NCI-H748 (cell line): ENCODE results near the gene NME7.
A peak's percentile ranks its signal among the peaks of the same experiment; 100 is the strongest.
"Not testable (repeated sequence)": the region's sequence is repeated elsewhere in the genome, so short reads cannot be mapped to it uniquely, and the experiment has no call there.

Experiments
- DNase-seq: peaks from one replicate; lab custom pipeline; 2025; ENCODE audit not compliant: unreplicated experiment; lab: John Stamatoyannopoulos, UW

The NME7 gene, protein sequence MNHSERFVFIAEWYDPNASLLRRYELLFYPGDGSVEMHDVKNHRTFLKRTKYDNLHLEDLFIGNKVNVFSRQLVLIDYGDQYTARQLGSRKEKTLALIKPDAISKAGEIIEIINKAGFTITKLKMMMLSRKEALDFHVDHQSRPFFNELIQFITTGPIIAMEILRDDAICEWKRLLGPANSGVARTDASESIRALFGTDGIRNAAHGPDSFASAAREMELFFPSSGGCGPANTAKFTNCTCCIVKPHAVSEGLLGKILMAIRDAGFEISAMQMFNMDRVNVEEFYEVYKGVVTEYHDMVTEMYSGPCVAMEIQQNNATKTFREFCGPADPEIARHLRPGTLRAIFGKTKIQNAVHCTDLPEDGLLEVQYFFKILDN

DNA sequence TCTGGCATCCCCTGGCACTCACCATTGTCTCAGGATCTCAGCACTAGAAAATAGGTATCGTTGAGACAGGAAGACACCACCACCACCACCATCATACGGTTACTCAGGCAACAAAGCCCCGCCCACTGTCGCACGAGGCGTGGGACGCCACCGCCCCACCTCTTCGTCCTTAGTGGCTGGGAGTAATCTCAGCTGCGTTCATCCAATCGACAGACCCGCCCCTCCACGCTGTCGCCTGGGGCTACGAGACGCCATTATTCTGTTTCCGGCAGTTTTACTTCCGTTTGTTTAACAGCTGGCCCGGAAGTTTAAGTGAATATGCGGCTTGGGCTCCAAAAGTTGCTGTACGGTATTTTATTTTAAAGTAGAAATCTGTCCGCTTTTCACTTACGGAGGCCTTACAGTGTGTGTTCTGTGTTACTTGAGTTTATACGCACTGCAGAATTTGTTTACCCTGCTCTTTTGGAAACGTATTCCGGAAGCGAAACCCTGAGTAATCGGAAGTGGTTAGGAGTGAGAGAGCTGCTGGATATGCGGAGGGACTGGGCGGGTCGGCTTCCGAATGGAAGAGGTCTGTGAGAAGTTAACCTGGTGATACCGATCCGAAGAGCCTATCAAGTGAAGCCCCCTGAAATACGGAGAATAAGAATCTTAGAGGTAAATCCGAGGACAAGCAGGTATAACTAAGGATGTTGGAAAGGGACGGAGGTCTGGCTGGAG is at the start of gene NME7, which contains the start of gene BLZF1:
Gene NME7, minus strand, starts transcription at position 112 of the 720 bp plus-strand sequence. Its CDS starts 87 bp downstream, at position 25.
Gene BLZF1, plus strand, starts transcription at position 510 of the 720 bp plus-strand sequence. CDS start 1,328 bp downstream, outside the sequence.
- peak; percentile 96 for DNase-seq

GRCh38 chr1:169414952-169415351 is 47.4 kb upstream of the NME7 start:
- no peak for DNase-seq

- not testable (repeated sequence) for DNase-seq
Measured at GRCh38 chr1:169408340-169408739, 40.7 kb upstream of the NME7 start.

DNA sequence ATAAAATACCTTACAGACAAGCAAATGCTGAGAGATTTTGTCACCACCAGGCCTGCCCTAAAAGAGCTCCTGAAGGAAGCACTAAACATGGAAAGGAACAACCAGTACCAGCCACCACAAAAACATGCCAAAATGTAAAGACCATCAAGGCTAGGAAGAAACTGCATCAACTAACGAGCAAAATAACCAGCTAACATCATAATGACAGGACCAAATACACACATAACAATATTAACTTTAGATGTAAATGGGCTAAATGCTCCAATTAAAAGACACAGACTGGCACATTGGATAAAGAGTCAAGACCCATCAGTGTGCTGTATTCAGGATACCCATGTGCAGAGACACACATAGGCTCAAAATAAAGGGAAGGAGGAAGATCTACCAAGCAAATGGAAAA is 35.0 kb upstream of the NME7 start:
- DNase-seq: not testable (repeated sequence)

DNA sequence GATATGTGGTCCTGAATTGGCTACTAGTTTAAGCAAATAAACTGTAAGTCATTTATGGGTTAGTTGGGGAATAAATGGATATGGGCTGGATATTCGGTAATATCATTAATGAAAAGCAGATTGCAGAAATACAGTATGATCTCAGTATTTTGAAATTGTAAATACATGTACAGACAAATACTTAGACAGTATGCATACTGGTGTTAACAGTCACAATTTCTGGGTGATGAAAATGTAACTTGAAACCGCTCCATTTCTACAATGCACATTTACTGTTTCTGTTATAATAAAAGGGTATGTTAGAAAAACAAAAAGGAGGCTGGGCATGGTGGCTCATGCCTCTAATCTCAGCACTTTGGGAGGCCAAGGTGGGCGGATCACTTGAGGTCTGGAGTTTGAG is 28.4 kb upstream of the NME7 start:
- DNase-seq: no peak

DNA sequence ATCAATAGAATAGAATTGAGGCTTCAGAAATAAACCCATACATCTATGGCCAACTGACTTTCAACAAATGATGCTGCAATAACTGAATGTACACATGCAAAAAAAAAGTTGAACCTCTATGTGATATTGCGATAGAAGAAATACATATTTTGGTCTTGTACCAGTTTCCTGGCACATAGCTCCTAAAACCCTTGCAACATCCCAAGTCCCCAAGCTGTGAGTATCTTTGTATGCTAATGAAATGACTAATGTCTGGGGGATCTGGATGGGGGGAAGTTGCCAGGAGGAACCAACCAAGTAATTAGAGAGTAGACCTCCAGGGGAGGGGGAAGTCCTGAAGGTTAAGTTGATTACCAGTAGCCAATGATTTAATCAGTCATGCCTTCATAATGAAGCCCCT is 24.8 kb upstream of the NME7 start:
- no peak for DNase-seq

- no peak for DNase-seq
Measured at GRCh38 chr1:169390303-169390702, 22.7 kb upstream of the NME7 start.

- no peak for DNase-seq
Measured at GRCh38 chr1:169387399-169387798, 19.8 kb upstream of the NME7 start.

- DNase-seq: no peak
Measured at GRCh38 chr1:169383449-169383848, 15.9 kb upstream of the NME7 start.

DNA sequence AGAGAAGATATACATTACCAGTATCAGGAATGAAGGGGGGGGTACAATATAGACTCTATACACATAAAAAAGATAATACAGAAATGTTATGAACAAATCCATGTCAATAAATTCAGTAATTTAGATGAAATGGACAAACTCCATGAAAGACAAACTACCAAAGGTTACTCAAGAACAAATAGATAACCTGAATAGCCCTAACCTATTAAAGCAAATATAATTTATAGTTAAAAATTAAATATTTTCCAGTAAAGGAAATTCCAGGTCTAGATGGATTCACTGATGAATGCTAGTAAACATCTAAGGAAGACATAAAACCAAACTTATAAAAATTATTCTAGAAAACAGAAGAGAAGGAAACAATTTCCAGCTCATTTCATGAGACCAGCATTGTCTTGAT is 13.6 kb upstream of the NME7 start:
- DNase-seq: no peak

- DNase-seq: no peak
Measured at GRCh38 chr1:169371404-169371803, 3.8 kb upstream of the NME7 start.

GRCh38 chr1:169368406-169368769 is 791 bp upstream of the NME7 start:
- DNase-seq: peak; percentile 17

DNA sequence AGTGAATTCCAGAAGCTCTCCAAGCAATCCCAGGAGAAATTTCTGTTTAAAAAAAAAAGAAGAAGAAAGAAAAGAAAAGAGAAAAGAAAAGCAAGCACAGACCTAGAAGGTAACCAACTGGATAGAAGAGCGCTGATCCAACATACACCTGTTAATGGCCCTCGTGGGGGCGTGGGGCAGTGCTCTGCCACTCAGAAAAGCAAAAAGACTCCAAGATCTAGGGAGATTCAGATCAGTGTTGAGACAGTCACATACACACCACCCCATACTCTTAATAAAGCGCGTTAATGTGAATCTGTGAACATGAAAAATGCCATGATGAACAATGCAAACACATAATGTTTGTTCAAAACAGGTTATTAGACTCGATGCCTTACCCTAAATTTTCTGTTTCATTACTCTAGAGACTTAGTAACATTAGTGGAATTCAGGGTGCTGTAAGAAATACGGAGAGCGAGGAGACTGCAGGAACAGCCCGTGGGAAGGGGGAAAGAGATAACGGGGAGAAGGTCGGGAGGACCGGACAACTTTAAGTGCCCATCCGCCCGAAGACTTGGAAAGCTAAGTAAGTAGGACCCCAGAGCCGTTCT is 406 bp downstream of the NME7 start:
- peak; percentile 30 for DNase-seq

- no peak for DNase-seq
Measured at GRCh38 chr1:169364948-169365347, 2.6 kb downstream of the NME7 start.

DNA sequence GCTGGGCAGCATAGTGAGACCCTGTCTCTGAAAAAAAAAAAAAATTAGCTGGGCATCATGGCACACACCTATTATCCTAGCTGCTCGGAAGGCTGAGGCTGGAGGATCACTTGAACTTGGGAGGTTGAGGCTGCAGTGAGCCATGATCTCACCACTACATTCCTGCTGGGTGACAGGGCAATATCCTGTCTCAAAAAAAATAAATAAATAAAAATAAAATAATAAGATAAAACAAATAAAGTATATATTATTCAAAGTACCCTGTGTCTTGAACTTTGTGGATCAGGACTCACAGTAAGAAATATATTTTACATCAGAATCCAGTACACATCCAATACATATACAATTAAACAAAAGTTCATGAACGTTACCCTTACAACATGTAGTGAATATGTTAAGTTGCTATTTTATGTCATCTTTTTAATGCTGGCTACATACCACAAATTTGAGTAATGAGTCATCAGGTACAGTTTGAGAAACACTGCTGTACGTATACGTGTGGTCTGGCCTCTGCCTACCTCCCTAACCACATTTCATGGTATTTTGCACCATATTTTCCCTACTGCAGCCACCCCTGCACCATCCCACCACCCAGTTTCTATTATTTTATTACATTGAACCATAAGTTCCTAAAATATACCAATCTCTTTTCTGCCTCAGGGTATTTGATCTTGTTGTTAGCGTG is 4.4 kb downstream of the NME7 start:
- DNase-seq: no peak

- DNase-seq: no peak
Measured at GRCh38 chr1:169361281-169361680, 6.3 kb downstream of the NME7 start.

- no peak for DNase-seq
Measured at GRCh38 chr1:169360415-169360814, 7.2 kb downstream of the NME7 start.

- peak; percentile 40 for DNase-seq
Measured at GRCh38 chr1:169348383-169349036, 19.1 kb downstream of the NME7 start.

GRCh38 chr1:169347688-169348382 is 19.8 kb downstream of the NME7 start:
- no peak for DNase-seq

DNA sequence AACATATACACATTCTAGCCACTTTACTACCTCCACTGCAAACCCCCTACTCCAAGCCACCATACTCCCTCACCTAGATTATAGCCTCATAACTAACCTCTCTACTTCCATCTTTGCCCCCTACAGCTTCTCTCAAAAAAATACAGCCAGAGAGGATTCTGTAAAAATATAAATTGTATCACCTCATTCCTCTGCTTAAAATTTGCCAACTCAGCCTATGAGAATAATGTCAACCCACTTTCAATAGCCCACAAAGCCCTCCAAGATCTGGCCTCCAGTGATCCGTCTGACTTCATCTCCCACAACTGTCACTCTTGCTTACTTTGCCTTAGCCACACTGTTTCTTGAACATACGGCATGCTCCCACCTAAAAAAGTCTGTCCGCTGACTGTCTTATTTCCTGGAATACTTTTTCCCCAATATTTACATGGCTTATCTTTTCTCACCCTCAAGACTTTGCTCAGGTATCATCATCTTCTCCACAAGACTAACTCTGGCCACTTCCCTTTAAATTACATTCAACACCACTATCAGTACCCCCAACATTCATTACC is 21.5 kb downstream of the NME7 start:
- no peak for DNase-seq
